NCI-H345 (cell line): ENCODE data around the gene DYNC1I1.
A peak's percentile ranks its signal among the peaks of the same experiment; 100 is the strongest.

ENCODE experiments used
- DNase-seq: peaks from one replicate; lab custom pipeline; 2025; lab: John Stamatoyannopoulos, UW

Gene DYNC1I1

DNA sequence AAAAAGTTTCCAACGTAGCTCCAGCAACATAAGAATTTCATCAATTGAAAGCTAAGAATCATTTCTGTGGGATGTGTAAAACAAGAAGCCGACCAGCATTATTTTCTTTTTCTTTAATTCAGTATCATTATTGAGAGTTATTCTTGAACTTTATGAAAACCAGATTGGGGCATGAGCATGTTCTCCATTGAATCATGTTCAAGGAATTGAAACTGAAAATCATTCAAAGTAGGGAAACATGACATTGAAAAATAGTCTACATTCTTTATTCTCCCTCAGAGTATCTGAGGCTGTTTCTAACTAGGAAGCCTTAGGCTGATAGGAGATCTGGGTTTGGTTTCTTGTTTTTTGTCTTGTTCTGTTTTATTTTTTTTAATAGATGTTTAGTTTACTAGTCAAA, 253.7 kb downstream of the DYNC1I1 start:
- no peak for DNase-seq

DNA sequence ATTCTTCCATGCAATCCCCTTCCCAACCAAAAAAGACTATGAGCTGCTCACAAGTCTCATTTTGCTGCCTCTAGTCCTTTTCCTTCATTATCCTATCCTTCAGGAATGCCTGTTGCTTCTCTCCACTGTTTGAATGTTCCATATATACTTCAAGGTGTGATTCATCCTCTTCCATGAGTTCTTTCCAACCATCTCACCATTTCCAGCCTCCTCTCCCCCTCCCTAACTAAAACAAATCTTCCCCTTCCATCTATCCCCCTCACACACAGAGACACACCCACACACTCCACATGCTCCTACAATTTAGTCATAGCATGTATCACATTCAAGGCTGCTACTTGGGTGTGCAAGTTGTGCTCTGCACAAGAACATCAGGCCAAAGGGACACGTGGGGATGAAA, 254.3 kb downstream of the DYNC1I1 start:
- no peak for DNase-seq

DNA sequence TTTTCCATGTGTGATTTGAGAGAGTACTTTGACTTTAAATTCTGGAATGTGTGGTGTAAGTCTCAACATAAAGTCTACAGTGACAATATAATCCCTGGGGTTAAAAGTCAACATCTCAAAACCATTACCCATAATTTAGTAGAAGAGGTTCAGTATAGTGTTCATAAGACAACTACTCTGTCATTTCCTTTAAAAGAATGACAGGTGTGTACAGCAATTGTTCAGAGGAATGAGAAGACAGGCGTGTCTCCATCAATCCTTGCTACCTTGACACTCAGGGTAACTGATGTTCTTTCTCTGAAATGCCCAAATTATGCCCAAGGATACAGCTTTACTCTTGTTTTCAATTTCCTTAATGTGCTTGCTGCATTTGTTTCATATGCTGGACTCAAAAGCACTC, 256.4 kb downstream of the DYNC1I1 start:
- DNase-seq = no peak

GRCh38 chr7:96033009-96033598, 260.8 kb downstream of the DYNC1I1 start:
- DNase-seq = no peak

DNA sequence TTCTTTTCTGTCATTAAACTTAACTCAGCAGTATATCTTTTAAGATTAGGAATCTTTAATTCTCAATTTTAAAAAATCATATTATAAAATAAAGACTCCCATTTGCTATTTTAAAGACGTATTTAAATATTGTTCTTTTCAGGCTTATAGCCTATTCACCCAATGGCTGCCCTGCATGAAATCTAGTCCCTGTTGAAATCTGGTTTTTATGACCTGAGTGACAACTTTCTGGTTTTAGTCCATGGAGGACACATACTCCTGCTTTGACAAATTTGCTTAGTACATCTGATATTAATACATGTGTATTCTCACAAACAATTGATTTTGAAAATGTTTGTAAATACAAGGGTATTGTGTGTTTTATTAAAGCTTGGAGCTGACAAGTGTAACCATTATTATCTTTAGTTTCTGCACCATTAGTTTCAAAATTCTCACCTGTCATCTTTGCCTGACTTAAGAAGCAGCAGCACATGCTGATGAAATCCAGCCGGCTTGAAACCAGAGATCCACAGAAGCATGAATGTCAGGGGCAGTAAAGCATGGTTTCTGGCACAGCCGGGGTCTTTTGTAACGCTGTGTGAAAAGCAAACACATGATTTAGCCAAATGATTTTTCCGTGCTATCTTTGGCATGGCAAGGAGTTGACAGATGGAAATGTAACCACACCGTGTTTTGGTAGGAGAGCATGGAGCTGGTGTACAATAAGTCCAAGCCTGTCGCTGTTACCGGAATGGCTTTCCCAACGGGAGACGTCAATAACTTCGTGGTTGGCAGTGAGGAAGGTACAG, 262.8 kb downstream of the DYNC1I1 start:
- DNase-seq = peak; percentile 86

- DNase-seq = no peak
Measured at GRCh38 chr7:96040250-96040772, 268.0 kb downstream of the DYNC1I1 start.

GRCh38 chr7:96041171-96041570, 268.8 kb downstream of the DYNC1I1 start:
- no peak for DNase-seq

DNA sequence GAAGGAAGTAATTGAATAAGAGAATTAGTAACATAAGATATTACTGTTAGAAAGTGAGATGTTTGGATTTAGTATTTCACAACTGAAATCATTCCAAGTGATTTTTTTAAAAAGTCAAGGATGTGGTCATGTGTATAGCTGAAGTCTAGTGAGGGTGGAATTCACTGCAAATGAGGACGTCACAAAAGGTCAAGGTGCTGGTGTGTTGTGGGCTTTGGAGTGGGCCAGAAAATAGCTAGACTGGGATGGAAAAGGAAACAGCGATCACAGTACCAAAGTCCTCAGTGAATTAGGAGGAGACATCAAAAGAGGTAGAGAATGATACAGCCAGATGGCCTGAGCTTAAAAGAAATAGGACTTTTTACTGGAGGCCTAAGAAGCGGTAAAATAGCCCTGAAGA, 272.8 kb downstream of the DYNC1I1 start:
- no peak for DNase-seq

DNA sequence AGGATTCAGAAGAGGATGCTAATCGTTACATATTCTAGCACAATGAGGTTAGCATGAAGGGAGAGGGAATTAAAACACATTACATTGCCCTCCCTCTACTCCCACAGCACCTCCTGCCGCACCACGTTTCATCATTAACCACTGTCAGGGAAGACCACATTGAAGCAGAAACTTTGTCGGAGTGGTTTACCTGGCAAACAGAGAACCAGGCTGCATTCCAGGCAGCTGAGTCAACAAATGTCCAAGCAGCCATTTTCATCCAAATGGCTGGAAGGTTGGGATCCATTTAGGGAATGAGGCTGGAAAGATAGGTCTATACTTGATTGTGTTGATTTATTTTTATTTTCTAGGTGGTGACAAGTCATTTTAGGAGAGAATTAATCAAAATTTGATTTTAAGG, 273.6 kb downstream of the DYNC1I1 start:
- peak; percentile 65 for DNase-seq

DNA sequence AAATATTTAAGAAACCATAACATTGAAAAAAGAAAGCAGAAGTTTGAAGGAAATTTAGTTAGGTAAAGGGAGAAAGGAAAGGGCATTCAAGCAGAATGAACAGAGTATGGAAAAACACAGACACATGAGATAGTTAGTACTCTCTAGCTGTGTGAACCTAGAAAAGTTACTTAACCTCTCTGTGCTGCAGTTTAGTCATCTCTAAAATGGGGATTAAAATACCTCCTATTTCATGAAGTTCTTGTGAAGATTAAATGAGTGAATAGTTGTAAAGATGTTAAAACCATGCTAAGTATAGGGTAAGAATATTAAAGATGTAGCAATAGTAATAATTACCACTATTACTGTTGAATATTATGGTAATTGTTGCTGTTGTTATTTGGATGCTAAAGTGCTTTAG, 279.9 kb downstream of the DYNC1I1 start:
- no peak for DNase-seq

DNA sequence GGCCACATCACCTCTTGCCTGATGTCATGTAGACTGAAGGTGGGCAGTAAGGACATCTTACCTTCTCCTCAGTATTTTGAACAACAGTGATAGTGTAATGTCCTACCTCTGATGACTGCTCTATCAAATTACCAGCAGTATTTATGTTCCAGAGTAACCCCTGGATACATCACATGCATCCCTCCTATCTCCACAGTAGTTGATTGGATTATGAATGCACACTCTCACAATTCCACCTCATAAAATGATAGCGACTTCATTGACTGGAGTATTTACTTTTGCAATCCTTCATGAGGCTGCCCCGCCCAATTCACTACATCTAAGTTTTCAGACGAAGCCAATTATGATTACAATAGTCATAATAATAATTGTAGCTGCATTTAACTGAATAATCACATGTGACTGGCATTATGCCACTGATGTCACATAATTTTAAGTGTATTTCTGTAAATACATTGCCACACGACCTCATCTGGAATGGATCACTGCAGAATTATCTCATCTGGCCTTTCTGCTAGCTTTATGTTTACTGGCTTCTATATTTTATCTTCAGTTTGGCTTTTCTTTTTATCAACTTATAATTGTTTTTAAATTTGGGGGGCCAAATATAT, 280.6 kb downstream of the DYNC1I1 start:
- DNase-seq = peak; percentile 45

DNA sequence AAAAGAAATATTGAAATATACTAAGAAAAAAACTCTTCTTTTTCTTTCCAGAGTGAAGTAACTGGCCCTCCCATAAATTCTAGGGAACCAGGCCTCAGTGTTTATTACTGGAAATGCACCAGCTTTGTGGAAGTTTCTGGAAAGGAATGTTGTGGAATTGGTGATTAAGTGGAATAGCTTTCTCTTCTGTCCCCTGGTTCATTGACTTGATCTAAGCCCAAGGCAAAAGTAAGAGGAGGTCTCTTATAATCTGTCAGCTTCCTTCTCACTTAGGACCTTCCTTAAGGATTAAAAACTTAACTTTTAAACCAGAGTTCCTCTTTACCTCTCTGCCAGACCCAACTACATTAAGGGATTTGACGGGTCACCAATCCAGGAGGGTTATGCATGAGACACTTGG, 283.4 kb downstream of the DYNC1I1 start:
- no peak for DNase-seq

DNA sequence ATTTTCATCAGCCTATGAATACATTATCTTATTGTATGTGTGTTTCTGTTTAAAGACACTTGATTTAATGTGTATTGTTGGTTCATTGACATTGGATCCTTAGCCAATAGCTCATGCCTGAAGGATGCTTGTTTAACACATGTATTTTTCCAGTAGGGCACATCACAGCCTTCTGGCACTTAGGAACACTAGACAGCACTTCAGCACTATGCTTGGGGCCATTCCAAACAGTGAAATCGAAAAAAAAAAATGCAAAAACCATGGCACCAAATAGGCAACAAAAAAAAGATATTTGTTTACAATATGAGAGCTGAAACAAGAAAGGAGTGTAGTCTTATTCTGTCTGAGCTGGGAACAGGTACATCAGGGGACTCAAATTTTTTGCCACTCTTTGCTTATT, 286.7 kb downstream of the DYNC1I1 start:
- DNase-seq = peak; percentile 94

DNA sequence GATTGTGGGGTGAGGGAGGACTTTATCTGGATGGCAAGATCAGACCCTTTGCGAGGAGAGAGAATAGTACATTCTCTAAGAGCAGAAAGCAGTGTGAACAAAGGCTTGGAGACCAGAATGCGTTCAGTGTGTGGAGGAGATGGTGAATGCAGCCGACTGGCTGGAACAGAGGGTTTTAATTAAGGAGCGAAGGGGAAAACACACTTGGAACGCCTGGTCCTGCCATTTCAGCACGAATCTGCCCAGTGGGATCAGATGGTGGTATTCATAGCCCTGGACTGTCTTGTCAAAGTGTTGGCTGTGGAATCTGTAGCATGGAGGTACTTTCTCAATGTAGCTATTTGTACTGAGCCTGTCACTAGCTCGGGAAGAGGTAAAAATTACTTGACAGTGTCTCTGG, 288.7 kb downstream of the DYNC1I1 start:
- no peak for DNase-seq

- DNase-seq = no peak
Measured at GRCh38 chr7:96061844-96062243, 289.5 kb downstream of the DYNC1I1 start.

GRCh38 chr7:96067321-96067720, 295.0 kb downstream of the DYNC1I1 start:
- no peak for DNase-seq

- DNase-seq = no peak
Measured at GRCh38 chr7:96069401-96069800, 297.0 kb downstream of the DYNC1I1 start.

DNA sequence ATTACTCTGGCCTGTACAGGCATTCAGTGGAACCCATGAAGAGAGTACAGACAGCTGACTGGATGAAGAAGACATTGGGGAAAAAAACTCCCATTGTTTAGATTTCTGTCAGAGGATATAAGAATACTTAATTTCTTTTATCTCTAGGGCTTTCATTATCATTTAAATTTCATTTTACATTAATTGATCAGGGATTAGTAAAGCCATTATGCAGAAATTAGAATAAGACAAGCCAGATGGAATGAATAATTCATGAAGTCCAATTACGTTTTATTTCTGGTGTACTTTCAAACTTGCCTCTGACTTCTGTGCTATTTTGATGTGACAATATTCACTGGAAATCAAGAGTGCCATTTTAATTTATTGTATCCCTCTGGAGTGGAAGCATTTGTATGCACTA, 302.5 kb downstream of the DYNC1I1 start:
- no peak for DNase-seq

DNA sequence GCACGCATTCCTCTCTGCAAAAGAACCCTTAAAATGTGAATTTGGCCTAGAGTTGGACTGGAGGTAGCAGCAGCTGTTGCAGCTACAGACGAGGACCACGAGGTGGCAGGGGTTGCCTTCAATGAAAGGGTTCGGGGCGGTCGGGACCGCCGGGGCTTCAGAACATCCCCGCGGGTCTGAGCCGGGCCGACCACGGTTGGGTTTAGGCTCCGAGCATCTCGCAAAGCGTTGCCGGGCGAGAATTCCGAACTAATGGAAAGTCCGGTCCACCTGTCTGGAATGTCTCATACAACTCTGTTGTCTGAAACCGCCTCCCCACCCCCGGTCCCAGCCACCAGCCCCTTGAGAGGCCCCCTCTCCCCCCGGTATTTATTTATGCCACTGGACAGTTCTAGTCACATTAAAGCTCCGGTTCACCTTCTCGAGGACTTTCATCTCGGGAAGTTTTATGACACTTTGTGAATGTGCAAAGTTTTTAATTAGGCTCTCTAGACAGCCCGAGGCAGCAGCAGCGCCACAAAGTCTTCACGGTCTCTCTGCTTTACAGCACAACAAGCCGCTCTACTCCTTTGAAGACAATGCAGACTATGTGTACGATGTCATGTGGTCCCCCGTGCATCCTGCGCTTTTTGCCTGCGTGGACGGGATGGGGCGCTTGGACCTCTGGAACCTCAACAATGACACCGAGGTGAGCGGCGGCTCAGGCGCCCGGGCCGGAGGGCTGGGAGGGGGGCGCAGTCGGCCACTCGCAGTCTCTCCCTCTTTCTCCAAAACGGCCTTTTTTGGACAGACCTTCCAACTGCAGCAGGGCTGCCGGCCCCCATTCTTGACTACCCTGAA, 303.4 kb downstream of the DYNC1I1 start:
- peak; percentile 85 for DNase-seq

GRCh38 chr7:96076350-96076707, 304.0 kb downstream of the DYNC1I1 start:
- no peak for DNase-seq

DNA sequence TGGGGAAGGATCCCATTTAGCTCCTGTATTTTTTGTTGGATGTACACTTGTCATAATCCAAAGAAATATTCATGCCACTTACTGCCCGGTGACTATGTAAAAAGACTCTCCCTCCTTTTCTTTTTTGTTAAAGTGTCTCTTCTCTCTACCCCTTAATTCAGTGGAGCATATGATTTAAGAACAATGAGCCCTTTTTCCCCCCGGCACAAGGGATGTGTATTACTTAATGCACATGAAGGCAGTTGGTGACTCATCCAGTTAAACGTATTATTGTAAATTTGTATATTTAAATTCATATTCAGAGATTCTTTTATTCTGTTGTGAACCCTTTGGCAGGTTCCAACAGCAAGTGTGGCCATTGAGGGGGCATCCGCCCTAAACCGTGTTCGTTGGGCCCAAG, 307.7 kb downstream of the DYNC1I1 start:
- no peak for DNase-seq

- peak; percentile 26 for DNase-seq
Measured at GRCh38 chr7:96084881-96085553, 312.7 kb downstream of the DYNC1I1 start.
